ENCODE data around the gene PSMB5. TPM values are rescaled to one million over a fixed set of nuclear protein-coding genes. Genes with fewer than 3 reads are reported as not detected.

Gene PSMB5
- total and polyA plus RNA-seq, 8 donors, result 114 to 199 (median 177) TPM

DNA sequence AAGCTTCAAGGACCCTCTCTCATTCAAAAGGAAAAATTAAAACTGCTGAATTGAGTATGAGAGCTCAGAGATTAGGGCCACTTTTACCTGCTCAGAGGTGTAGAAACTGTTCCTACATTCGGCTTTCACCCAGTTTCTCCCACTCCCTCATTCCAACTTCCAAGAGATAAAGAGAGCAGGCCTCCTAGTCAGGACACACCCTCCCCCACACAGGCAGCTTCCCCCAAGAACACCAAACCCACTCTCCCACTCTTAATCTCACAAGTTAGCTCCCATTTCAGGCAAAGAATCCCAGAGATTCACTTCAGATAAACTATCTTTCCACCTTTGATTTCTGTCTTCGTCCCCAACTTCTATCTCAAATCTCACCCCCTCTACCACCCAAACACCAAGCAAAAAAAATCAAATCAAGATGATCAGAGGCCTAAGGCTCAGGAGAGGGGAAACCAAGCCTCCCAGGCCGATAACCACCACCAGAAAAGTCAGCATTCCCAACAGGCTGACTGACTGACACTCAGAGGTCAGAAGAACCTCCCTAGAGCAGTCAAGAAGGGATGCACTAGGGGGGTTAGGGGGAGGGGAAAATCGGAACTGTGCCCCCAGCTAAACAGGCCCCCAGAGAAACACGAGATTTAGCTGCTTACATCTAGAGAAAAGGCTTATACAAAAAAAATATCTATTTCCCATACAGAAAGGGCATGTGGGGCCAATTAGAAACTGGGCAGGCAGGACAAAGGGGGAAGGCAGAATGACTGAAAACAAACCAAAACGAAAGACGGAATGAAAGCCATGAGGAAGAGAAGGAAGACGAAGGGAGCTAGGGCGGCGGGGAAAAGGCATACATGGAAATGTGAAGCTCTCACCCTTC is 35.8 kb upstream of the PSMB5 start:
- Histone ChIP-seq H3K27me3 (no peaks in the 10 kb centered on the region), H3K4me1 (peaks cover 12 to 48% of the 10 kb centered on the region in 2 donors), H3K27ac (peak overlapping the region; percentile 77 to 81), H3K9me3 (no peaks in the 10 kb centered on the region), H3K4me3 (peak overlapping the region; percentile 49 to 69), H3K36me3 (peaks cover 0 to 74% of the 10 kb centered on the region in 2 donors)
- intact Hi-C loops (cut with DNase I), result no loop called here
- no peak for DNase-seq
- ATAC-seq, result no peak
- TF ChIP-seq, protein P1, sequence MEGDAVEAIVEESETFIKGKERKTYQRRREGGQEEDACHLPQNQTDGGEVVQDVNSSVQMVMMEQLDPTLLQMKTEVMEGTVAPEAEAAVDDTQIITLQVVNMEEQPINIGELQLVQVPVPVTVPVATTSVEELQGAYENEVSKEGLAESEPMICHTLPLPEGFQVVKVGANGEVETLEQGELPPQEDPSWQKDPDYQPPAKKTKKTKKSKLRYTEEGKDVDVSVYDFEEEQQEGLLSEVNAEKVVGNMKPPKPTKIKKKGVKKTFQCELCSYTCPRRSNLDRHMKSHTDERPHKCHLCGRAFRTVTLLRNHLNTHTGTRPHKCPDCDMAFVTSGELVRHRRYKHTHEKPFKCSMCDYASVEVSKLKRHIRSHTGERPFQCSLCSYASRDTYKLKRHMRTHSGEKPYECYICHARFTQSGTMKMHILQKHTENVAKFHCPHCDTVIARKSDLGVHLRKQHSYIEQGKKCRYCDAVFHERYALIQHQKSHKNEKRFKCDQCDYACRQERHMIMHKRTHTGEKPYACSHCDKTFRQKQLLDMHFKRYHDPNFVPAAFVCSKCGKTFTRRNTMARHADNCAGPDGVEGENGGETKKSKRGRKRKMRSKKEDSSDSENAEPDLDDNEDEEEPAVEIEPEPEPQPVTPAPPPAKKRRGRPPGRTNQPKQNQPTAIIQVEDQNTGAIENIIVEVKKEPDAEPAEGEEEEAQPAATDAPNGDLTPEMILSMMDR (IDR thresholded peaks at IDR 0.05), result no peak

DNA sequence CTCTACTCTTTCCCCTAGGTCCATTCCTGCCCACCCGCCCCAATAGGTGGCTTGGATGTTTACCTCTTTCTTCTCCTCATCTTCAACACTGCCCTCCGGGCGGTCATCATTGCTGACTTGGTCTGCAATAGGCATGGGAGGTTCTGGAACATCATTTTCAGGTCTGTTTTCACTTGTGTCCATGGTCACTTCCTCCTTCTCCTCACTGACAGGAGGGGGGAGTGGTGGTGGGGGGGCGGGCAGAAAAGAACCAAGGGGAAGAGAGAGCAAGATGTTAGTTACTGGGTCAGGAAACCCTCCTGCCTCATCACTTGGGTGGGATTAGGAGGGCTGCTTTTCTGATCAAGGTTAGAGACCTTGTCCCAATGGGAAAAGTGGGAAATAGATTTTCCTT is 34.7 kb upstream of the PSMB5 start:
- ATAC-seq (no peak), DNase-seq (no peak)
- TF ChIP-seq, protein P1 (IDR thresholded peaks at IDR 0.05), result no peak
- intact Hi-C loops (cut with DNase I), result loop anchor here in 1 of 2 donors (5.0 kb wide), 1 partner anchor 38 kb away; no protein-coding TSS in a partner anchor
- Histone ChIP-seq H3K4me3 (no peak overlapping the region), H3K9me3 (no peaks in the 10 kb centered on the region), H3K4me1 (peaks cover 12 to 48% of the 10 kb centered on the region in 2 donors), H3K36me3 (peaks cover 0 to 74% of the 10 kb centered on the region in 2 donors), H3K27ac (peak overlapping the region; percentile 2 to 48), H3K27me3 (no peaks in the 10 kb centered on the region)

DNA sequence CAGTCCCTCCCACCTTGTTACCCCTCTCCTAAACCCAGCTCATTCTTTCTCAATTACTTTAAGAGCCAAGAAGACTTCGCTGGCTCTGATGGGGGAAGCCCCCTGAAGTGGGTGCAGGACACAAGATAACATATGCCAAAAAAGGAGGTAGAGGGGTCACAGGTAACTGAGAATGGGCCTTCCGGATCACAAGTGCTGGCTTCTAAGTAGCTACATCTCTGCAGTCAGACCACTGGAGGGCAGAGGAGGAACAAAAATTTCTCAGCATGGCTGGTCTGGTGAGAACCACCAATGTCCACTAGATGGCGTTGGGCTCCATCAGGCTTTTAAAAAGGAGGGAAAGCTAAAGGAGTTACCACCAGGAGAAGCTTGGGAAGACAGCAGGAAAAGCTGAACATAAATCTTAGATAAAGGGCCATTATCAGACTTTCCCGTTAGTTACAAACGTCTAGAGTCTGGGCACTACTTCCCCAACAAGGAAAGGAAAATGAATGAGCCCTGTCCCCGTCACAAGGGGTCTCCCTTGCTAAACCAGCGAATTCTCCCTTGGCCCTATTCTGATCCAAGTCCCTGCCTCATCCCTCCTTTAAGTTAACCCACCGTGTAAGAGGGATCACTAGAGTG is 34.2 kb upstream of the PSMB5 start:
- DNase-seq, result peak in 3 of 4 donors; percentile 70 to 91 (median 82)
- H3K36me3 ChIP-seq, result peaks cover 0 to 74% of the 10 kb centered on the region in 2 donors

DNA sequence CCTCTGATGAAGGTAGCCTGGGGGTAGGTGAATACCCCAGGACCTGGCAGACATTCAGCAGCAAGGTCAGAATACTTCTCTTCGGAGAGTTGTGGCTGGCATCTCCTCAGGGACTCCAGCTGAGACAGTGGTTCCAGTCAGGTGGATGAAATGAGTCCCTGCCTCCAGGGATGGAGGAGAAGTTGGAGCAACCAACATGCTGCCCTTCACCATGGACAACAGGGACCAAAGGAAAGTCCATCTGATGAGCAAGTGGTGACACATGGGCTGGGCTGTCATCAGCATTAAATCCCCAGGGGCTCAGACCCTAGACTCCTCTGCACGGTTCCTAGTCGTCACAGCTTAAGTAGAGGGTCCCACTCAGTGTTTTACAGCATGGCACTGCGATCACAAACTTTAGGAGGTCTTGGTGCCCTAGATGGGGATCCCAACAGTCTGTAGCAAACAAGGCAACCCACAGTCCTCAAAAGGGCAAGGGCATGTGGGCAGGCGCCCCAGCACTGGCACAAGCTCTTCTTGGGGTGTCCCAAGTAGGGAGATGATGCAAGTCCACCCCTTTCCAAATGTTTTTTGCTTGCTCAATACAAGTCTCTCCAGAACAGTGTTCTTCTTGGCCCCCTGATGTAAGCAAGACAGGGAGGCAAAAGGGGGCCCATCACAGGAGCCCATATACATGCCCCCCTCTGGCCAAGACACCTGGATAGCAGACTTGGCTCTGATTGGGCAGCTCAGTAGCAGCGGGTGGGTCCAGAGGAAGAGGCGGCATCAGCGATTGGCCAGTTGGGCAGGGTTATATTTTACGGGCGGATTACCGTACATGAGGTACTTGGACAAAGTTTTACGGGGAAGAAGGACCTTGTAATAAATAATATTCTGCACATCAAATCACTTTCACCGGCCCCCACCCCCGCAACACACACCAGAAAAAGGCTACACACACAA is 33.4 kb upstream of the PSMB5 start:
- no peak overlapping the region for H3K27ac ChIP-seq
- no peaks in the 10 kb centered on the region for H3K9me3 ChIP-seq
- peaks cover 5 to 74% of the 10 kb centered on the region in 2 donors for H3K36me3 ChIP-seq
- DNase-seq (no peak), ATAC-seq (no peak)
- H3K4me1 ChIP-seq, result peaks cover 12 to 48% of the 10 kb centered on the region in 2 donors
- TF ChIP-seq, protein P1 (IDR thresholded peaks at IDR 0.05), result no peak
- no peak overlapping the region for H3K4me3 ChIP-seq
- H3K27me3 ChIP-seq, result no peaks in the 10 kb centered on the region
- intact Hi-C loops (cut with DNase I), result loop anchor here in 1 of 2 donors (5.0 kb wide), 1 partner anchor 39 kb away; no protein-coding TSS in a partner anchor

More for the DNA sequence above, 34.2 kb upstream of the PSMB5 start:
- Histone ChIP-seq H3K9me3 (no peaks in the 10 kb centered on the region), H3K27me3 (no peaks in the 10 kb centered on the region), H3K4me1 (peaks cover 12 to 48% of the 10 kb centered on the region in 2 donors), H3K27ac (peak overlapping the region; percentile 2 to 48), H3K4me3 (no peak overlapping the region)
- intact Hi-C loops (cut with DNase I), result loop anchor here in 1 of 2 donors (5.0 kb wide), 1 partner anchor 38 kb away; no protein-coding TSS in a partner anchor
- ATAC-seq, result peak; percentile 85
- TF ChIP-seq, protein P1 (IDR thresholded peaks at IDR 0.05), result peak; percentile 94 to 99

Data from left lung (tissue), 10 donors.